ENCODE measurements around the gene SLC25A26. TPM values are rescaled to one million over a fixed set of nuclear protein-coding genes. Genes with fewer than 3 reads are reported as not detected.

The SLC25A26 gene
- total RNA-seq, 4 donors from 2014 or later, result 8.5 to 26.3 (median 16.7) TPM

DNA sequence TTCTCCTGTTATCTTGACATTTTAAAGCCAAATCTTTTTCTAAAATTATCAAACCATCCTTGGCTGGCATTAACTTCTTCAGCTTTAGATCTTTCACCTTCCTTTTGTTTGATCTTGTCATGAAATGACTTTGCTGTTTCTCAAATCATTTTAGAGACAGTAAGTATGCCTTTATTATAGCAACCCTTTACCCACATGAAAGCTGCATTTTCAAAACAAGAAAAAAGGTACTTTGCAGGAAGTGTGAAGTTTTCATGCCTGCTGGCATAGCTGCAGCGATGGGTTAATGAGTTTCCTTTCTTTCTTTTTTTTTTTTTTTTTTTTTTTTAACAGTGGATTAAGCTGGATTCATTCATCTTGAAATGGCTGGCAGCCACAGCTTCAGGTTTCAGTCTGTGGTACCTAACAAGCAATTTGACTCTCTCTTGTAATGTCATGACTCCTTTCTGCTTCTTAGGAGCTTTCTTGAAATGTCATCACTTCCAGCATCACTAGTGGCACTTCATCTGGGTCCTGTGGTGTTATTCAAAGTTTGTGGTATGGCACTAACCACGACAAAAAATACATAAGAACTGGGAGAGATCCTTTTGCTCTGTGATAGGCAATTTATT is 18.8 kb downstream of the SLC25A26 start:
- 56 to 67% methylated on average over 2 of the region's 2 CpGs for WGBS, 2 donors
- peaks cover 0 to 51% (median 8%) of the 10 kb centered on the region in 3 donors for H3K36me3 ChIP-seq
- H3K4me1 ChIP-seq, result no peaks in the 10 kb centered on the region
- peaks cover 0 to 13% (median 10%) of the 10 kb centered on the region in 3 donors for H3K9me3 ChIP-seq
- intact Hi-C loops (cut with DNase I), result no loop called here
- no peaks in the 10 kb centered on the region for H3K27me3 ChIP-seq
- no peak overlapping the region for H3K4me3 ChIP-seq
- DNase-seq, result no peak
- TF ChIP-seq, protein P1, sequence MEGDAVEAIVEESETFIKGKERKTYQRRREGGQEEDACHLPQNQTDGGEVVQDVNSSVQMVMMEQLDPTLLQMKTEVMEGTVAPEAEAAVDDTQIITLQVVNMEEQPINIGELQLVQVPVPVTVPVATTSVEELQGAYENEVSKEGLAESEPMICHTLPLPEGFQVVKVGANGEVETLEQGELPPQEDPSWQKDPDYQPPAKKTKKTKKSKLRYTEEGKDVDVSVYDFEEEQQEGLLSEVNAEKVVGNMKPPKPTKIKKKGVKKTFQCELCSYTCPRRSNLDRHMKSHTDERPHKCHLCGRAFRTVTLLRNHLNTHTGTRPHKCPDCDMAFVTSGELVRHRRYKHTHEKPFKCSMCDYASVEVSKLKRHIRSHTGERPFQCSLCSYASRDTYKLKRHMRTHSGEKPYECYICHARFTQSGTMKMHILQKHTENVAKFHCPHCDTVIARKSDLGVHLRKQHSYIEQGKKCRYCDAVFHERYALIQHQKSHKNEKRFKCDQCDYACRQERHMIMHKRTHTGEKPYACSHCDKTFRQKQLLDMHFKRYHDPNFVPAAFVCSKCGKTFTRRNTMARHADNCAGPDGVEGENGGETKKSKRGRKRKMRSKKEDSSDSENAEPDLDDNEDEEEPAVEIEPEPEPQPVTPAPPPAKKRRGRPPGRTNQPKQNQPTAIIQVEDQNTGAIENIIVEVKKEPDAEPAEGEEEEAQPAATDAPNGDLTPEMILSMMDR (IDR thresholded peaks at IDR 0.05), result no peak
- no peak for TF ChIP-seq POLR2A (IDR thresholded peaks at IDR 0.05)
- no peak overlapping the region for H3K27ac ChIP-seq

DNA sequence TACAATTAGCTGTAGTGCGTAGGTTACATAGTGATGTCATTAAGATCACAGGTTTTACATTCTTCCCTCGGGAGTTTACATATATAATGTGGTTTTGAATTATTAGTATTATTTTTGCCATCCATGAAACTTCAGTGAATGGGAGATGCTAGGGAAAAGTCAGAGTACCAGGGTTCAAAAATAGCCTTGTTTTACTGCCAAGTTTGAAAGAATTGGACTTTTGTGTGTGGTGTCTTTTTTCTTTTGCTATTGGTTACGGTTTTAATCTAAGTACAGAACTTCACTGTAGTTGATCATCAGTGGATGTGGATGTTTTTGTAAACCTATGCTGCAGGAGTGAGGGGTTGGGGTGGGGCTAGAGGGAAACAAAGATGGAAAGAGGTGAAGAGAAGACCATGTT is 20.7 kb downstream of the SLC25A26 start:
- H3K27me3 ChIP-seq, result no peaks in the 10 kb centered on the region
- H3K27ac ChIP-seq, result no peak overlapping the region
- H3K4me3 ChIP-seq, result no peak overlapping the region
- no peak for DNase-seq
- intact Hi-C loops (cut with DNase I), result no loop called here
- TF ChIP-seq, protein P1 (IDR thresholded peaks at IDR 0.05), result no peak
- TF ChIP-seq POLR2A (IDR thresholded peaks at IDR 0.05), result no peak
- peaks cover 0 to 13% (median 10%) of the 10 kb centered on the region in 3 donors for H3K9me3 ChIP-seq
- no peaks in the 10 kb centered on the region for H3K4me1 ChIP-seq
- H3K36me3 ChIP-seq, result peaks cover 0 to 69% (median 8%) of the 10 kb centered on the region in 3 donors
- WGBS, 2 donors, result 89 to 92% methylated on average over 3 of the region's 3 CpGs

DNA sequence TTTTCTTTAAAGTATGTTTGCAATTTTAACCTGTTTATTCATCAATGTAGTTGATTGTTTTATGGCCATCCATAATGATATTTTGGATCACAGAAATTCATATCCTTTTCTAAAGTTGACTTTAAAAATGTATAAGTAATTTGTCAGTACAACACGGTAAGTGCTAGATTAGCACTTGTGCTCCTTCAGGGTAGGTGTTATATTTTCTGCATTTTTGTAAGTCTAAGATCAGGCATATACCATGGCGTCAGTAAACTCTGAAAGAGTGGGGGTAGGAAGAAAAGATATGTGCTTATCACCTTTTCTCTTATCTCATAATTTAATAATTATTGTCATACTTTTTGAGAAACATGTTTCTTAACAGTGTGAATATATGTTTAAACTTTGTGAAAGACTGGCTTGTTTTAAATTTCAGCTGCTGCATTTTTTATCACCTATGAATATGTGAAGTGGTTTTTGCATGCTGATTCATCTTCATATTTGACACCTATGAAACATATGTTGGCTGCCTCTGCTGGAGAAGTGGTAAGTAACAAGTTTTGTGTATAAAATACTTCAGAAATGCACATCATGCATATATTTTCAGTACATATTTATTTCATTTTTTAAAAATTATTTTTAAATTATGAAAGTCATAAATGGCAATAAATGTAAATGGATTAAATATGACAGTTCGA is 22.1 kb downstream of the SLC25A26 start:
- 86 to 96% methylated on average over 3 of the region's 3 CpGs for WGBS, 2 donors
- Histone ChIP-seq H3K27me3 (no peaks in the 10 kb centered on the region), H3K4me1 (no peaks in the 10 kb centered on the region), H3K36me3 (peaks cover 0 to 76% (median 8%) of the 10 kb centered on the region in 3 donors), H3K4me3 (no peak overlapping the region), H3K9me3 (peaks cover 0 to 13% (median 10%) of the 10 kb centered on the region in 3 donors), H3K27ac (no peak overlapping the region)
- intact Hi-C loops (cut with DNase I), result no loop called here
- TF ChIP-seq, protein P1 (IDR thresholded peaks at IDR 0.05), result no peak
- no peak for TF ChIP-seq POLR2A (IDR thresholded peaks at IDR 0.05)
- DNase-seq, result no peak

DNA sequence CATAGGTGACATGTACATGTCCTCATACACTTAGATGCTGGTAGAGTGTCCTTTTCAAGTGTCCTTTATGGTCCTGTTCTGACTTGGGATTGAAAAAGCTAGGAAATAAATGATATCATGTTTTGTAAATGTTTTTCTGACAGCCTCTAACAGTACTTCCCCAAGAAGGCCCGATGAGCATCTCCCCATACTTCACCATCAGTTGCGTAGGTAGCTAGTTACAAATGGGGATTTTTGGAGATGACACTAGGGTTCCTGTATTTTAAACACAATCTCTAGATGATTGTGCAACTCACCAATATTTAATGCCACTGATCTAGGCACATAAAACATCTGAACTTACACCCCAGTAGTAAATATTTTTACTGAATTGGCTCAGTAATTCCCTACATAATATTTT is 27.8 kb downstream of the SLC25A26 start:
- intact Hi-C loops (cut with DNase I), result no loop called here
- Histone ChIP-seq H3K9me3 (no peaks in the 10 kb centered on the region), H3K4me1 (no peaks in the 10 kb centered on the region), H3K27ac (no peak overlapping the region), H3K4me3 (no peak overlapping the region), H3K36me3 (peaks cover 0 to 72% (median 1%) of the 10 kb centered on the region in 3 donors), H3K27me3 (no peaks in the 10 kb centered on the region)
- TF ChIP-seq POLR2A (IDR thresholded peaks at IDR 0.05), result no peak
- TF ChIP-seq, protein P1 (IDR thresholded peaks at IDR 0.05), result no peak
- 66 to 84% methylated on average over 2 of the region's 2 CpGs for WGBS, 2 donors
- DNase-seq, result no peak
